ENCODE data around the gene SMPD4.
"Not testable (repeated sequence)": the region's sequence is repeated elsewhere in the genome, so short reads cannot be mapped to it uniquely, and the experiment has no call there.

- not testable (repeated sequence) for TF ChIP-seq CTCF, EP300 (IDR thresholded peaks at IDR 0.05)
These were observed 39.1 kb upstream of the SMPD4 start for GRCh38 chr2:130220505-130220904.
